ENCODE data around the gene GTF2IRD2. TPM values are rescaled to one million over a fixed set of nuclear protein-coding genes. Genes with fewer than 3 reads are reported as not detected.
"Not testable (repeated sequence)": the region's sequence is repeated elsewhere in the genome, so short reads cannot be mapped to it uniquely, and the experiment has no call there.

Gene GTF2IRD2
- total RNA-seq, 1 donor = 7.1 TPM

- H3K9me3 ChIP-seq (ENCODE audit: low read depth, low read length); H3K4me3 ChIP-seq (ENCODE audit: low read length); H3K27me3 ChIP-seq (ENCODE audit: insufficient read depth, low read length); H3K4me1 ChIP-seq (ENCODE audit: insufficient read depth, low read length): not testable (repeated sequence)
Measured at GRCh38 chr7:74815882-74816281, 35.5 kb downstream of the GTF2IRD2 start.

- not testable (repeated sequence) for H3K4me3 ChIP-seq (ENCODE audit: low read length); H3K9me3 ChIP-seq (ENCODE audit: low read depth, low read length); H3K4me1 ChIP-seq (ENCODE audit: insufficient read depth, low read length); H3K27me3 ChIP-seq (ENCODE audit: insufficient read depth, low read length)
Measured at GRCh38 chr7:74798644-74799043, 52.8 kb downstream of the GTF2IRD2 start.

GRCh38 chr7:74797848-74798622 is 53.4 kb downstream of the GTF2IRD2 start:
- H3K27me3 ChIP-seq (ENCODE audit: insufficient read depth, low read length); H3K4me3 ChIP-seq (ENCODE audit: low read length); H3K4me1 ChIP-seq (ENCODE audit: insufficient read depth, low read length); H3K9me3 ChIP-seq (ENCODE audit: low read depth, low read length): not testable (repeated sequence)

- not testable (repeated sequence) for H3K4me1 ChIP-seq (ENCODE audit: insufficient read depth, low read length); H3K27me3 ChIP-seq (ENCODE audit: insufficient read depth, low read length); H3K9me3 ChIP-seq (ENCODE audit: low read depth, low read length); H3K4me3 ChIP-seq (ENCODE audit: low read length)
Measured at GRCh38 chr7:74789200-74789736, 62.1 kb downstream of the GTF2IRD2 start.

- not testable (repeated sequence) for H3K4me3 ChIP-seq (ENCODE audit: low read length); H3K9me3 ChIP-seq (ENCODE audit: low read depth, low read length); H3K4me1 ChIP-seq (ENCODE audit: insufficient read depth, low read length); H3K27me3 ChIP-seq (ENCODE audit: insufficient read depth, low read length)
Measured at GRCh38 chr7:74788369-74789150, 62.8 kb downstream of the GTF2IRD2 start.

- not testable (repeated sequence) for H3K9me3 ChIP-seq (ENCODE audit: low read depth, low read length); H3K4me3 ChIP-seq (ENCODE audit: low read length); H3K27me3 ChIP-seq (ENCODE audit: insufficient read depth, low read length); H3K4me1 ChIP-seq (ENCODE audit: insufficient read depth, low read length)
Measured at GRCh38 chr7:74783595-74783994, 67.8 kb downstream of the GTF2IRD2 start.

GRCh38 chr7:74781746-74782145 is 69.7 kb downstream of the GTF2IRD2 start:
- H3K9me3 ChIP-seq (ENCODE audit: low read depth, low read length); H3K4me1 ChIP-seq (ENCODE audit: insufficient read depth, low read length); H3K4me3 ChIP-seq (ENCODE audit: low read length); H3K27me3 ChIP-seq (ENCODE audit: insufficient read depth, low read length): not testable (repeated sequence)

- H3K27me3 ChIP-seq (ENCODE audit: insufficient read depth, low read length); H3K9me3 ChIP-seq (ENCODE audit: low read depth, low read length); H3K4me1 ChIP-seq (ENCODE audit: insufficient read depth, low read length); H3K4me3 ChIP-seq (ENCODE audit: low read length): not testable (repeated sequence)
Measured at GRCh38 chr7:74779053-74779452, 72.4 kb downstream of the GTF2IRD2 start.

- H3K4me3 ChIP-seq (ENCODE audit: low read length); H3K27me3 ChIP-seq (ENCODE audit: insufficient read depth, low read length); H3K9me3 ChIP-seq (ENCODE audit: low read depth, low read length); H3K4me1 ChIP-seq (ENCODE audit: insufficient read depth, low read length): not testable (repeated sequence)
Measured at GRCh38 chr7:74775111-74775510, 76.3 kb downstream of the GTF2IRD2 start.

- not testable (repeated sequence) for H3K9me3 ChIP-seq (ENCODE audit: low read depth, low read length); H3K4me1 ChIP-seq (ENCODE audit: insufficient read depth, low read length); H3K4me3 ChIP-seq (ENCODE audit: low read length); H3K27me3 ChIP-seq (ENCODE audit: insufficient read depth, low read length)
Measured at GRCh38 chr7:74773760-74774750, 77.3 kb downstream of the GTF2IRD2 start, which contains the start of gene NCF1. Gene NCF1 (plus strand): TSS chr7:74774011. CDS start chr7:74774032, 21 bp downstream.

- H3K27me3 ChIP-seq (ENCODE audit: insufficient read depth, low read length); H3K9me3 ChIP-seq (ENCODE audit: low read depth, low read length); H3K4me3 ChIP-seq (ENCODE audit: low read length); H3K4me1 ChIP-seq (ENCODE audit: insufficient read depth, low read length): not testable (repeated sequence)
Measured at GRCh38 chr7:74772093-74772492, 79.3 kb downstream of the GTF2IRD2 start.

GRCh38 chr7:74770062-74770461 is 81.3 kb downstream of the GTF2IRD2 start:
- not testable (repeated sequence) for H3K4me1 ChIP-seq (ENCODE audit: insufficient read depth, low read length); H3K4me3 ChIP-seq (ENCODE audit: low read length); H3K27me3 ChIP-seq (ENCODE audit: insufficient read depth, low read length); H3K9me3 ChIP-seq (ENCODE audit: low read depth, low read length)

GRCh38 chr7:74766991-74767390 is 84.4 kb downstream of the GTF2IRD2 start:
- H3K4me1 ChIP-seq (ENCODE audit: insufficient read depth, low read length) = peaks cover 10% of the 10 kb centered on the region
- not testable (repeated sequence) for H3K9me3 ChIP-seq (ENCODE audit: low read depth, low read length); H3K27me3 ChIP-seq (ENCODE audit: insufficient read depth, low read length); H3K4me3 ChIP-seq (ENCODE audit: low read length)

- not testable (repeated sequence) for H3K4me3 ChIP-seq (ENCODE audit: low read length); H3K9me3 ChIP-seq (ENCODE audit: low read depth, low read length); H3K27me3 ChIP-seq (ENCODE audit: insufficient read depth, low read length)
- H3K4me1 ChIP-seq (ENCODE audit: insufficient read depth, low read length) = peaks cover 14% of the 10 kb centered on the region
Measured at GRCh38 chr7:74766509-74766908, 84.9 kb downstream of the GTF2IRD2 start.

All from mononuclear cell (primary cell).